ENCODE results near the gene SERPINB2.
"Not testable (repeated sequence)": the region's sequence is repeated elsewhere in the genome, so short reads cannot be mapped to it uniquely, and the experiment has no call there.

Gene SERPINB2

DNA sequence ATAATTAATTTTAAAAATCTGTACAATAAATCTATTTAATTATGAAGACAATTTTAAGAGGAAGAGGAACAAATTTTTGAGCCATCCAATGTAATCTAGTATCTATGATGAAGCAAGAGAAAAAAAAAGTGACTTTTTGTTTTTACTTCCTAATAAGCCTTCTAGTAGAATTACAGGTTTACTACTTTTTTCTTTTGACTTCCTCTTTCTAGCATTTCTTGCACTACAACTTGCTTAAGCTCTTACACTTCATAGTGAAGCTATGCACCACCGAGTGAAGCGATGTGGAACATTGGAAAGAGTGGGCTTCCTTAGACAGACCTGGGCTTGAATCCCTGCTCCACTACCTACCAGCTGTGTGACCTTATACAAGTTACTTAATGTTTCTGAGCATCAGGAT, 2.1 kb downstream of the SERPINB2 start:
- no peak for DNase-seq

DNA sequence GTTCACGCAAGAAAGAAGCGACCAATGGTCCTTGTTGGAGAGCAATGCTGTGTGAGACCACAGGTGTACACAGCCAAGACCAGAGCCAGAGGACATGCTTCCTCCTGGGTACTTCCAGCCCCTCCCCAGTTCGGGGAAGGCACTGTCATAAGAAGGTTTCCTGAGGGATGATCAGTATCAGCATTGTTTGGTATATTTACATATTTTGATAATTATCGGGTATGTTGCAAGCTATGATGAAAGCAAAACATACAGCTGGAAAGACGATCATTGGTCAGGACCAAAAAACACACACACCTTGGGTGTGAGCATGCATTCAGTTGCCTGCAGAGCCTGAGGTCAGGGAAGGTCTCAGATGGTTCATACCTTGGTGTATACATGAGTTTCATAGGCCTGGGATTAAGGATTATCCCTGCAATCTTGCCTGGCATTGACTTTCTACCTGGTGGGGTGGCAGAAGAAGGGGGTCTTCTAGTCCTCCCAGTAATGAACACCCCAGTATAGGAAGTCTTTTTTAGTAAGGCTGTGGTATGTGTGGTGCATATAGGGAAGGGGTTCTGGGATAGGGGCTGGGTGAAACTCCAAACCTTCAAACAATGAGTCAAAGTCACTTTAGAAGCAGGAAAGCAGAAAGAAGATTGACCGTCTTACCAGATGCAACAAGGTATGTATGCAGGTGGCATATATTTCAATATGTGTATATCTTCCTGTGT, 2.9 kb downstream of the SERPINB2 start:
- no peak for DNase-seq

DNA sequence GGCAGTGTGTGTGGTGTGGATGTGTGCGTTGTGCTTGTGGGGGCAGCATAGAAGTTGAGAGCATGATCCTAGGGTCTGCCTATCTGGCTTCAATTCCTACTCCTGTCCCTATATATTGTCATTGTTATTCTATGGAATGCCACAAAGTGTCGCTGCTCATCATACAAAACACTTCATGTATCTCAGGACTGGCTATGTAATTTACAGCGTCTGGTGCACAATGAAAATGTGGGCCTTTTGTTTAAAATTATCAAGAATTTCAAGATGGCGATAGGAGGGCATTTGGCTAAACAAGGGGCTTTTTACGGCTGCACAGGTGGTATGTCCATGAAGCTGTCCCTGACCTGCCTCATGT, 3.4 kb downstream of the SERPINB2 start:
- DNase-seq, result peak; percentile 35

DNA sequence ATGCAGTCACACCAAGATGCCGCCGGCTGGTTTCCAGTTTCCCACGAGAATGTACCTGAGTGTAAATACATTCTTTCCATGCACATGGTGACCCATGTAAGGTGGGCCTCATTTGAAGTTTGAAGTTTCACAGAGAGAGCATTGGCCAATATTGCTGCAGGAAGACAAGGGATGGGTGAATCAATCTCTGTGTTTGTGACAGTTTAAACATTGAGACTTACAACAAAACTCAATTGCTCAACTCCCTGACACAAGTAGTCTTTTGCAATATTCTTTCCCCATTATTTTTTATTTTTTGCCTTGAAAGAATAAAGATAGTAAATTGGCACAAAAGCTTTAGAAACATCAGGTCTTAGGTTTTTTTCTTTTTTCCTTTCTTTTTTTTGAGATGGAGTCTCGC, 5.1 kb downstream of the SERPINB2 start:
- DNase-seq, result no peak

DNA sequence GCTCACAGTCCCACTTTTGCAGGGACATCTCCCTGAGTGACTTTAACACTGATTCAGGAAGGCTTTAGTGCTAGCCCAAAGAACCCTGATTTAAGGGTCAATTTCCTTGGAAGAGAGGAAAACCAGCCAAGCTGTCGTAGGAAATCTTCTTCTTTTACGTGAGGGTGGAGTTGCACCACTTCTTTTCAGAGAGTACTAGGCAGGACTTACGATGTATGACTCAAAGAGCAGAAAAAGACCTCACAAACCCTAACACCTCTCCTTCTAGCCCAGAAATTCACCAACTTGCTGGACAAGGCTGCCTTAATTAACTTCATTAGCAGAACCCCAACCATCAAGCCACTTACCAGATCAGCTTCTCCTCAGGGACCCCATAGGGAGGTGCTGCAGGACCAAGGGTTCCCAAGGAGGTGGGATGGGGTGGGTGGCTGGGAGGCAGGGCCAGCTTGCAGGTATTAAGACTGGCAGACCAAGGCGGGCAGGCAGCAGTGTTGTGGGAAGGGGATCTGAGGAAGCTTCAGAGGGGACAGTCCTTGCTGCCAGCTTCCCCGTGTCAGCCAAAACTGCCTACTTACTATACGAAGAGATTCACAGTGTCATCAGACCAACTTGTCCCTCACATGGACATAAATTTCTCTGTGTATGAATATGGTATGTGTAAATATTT, 6.7 kb downstream of the SERPINB2 start:
- DNase-seq, result no peak

DNA sequence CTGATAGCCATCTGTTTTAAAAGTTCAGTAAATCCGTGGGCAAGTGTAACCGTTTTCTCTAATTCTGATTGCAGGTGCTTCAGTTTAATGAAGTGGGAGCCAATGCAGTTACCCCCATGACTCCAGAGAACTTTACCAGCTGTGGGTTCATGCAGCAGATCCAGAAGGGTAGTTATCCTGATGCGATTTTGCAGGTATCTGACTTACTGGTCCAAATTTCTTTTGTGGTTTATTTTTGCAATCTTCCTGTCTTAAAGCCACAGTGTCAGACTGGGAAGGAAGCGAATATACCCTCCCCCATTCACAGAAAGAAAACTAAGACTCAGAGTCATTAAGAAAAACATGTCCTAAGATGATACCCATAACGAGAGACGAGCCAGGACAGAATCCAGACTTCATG, 7.7 kb downstream of the SERPINB2 start:
- DNase-seq, result no peak

DNA sequence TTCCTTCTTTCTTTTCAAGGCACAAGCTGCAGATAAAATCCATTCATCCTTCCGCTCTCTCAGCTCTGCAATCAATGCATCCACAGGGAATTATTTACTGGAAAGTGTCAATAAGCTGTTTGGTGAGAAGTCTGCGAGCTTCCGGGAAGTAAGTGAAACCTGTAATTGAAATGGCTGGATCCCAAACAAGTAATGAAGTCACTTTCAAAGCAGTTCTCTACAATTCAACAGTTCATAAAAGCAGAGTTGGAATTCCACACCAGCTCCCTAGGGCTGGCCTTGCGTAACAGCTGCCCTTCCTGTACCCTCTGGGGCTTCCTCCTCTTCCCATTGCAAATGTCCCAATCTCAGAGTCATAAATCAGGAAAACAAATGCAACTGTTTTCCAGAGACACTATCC, 9.6 kb downstream of the SERPINB2 start:
- DNase-seq, result no peak

DNA sequence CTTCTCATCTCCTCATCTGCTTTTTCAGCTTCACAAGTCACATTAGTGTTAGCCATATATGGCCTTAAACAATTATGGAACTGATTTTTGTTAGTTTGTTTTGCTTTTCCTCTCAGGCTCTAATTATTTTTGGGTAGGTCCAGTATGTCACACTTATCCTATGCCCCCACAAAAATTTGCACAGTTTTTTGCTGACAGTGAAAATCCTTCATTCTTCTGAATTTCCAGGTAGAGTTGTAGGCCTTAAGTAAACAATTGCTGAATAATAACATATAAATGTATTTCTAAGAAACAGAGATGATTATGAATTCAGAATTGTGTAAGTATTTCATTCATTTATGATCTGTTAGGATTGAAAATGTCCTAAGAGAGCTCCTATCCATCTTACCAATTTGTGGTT, 11.7 kb downstream of the SERPINB2 start:
- DNase-seq, result no peak

DNA sequence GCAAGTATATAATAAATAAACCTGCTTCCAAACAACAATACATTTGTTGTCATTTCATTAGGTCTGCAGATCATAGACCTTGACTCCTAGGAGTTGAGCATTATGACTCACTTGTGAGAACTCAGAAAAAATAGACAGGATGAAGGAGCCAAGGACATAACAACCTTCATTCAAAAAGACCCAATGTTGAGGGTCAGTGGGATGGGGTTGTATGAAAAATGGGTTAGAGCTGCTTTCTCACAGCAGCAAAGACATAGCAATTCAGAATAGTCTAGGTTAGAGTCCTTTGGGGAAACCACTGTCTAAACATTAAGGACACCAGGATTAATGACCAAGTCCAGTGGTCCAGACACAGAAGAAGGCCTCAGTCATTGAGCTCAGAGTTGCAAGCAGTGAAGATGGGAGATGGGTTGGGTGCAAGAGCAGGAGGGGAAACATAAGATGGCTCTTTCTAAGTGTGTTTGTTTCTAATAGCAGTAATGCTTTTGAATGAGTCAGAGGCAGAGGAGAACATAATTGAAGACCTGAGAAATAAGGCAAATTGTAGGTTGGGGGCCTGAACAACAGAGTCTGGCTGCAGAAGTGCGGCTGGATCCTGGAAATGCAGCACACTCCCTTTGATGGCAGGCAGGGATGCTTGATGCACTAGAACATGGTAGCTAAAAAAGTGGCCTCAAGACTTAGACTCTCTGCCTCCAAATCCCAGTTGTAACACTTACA, 16.5 kb downstream of the SERPINB2 start:
- no peak for DNase-seq

DNA sequence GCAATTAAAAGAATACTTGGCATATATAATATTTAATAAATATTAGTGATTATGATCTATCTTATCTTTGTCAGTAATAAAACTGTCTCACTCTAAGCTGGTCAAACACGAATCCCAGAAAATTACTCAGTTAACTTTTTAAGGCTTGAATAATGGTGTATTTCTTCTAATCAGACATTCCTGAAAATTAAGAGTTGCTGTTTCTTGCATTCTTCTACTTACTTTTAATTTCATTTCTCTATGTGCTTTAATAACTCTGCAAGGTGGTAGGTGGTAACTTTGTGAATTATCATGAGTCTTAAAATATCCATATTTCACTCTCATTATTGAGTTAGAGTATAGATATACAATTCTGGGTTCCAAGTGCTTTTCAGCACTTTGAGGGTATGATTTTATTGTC, 17.2 kb downstream of the SERPINB2 start:
- DNase-seq, result no peak

DNA sequence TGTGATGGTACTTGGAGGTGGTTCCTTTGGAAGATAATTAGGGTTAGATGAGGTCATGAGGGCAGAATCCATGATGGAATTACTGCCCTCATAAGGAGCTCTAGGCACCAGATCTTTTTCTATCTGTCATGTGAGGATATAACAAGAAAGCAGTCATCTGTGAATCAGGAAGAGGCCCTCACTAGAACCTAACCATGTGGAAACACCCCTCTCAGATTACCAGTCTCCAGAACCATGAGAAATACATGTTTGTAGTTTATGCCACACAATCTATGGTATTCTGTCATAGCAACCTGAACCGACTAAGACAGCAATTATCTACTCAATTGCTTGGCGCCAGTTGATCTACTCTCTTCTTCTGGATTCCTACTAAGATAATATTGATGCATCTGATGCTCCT, 17.9 kb downstream of the SERPINB2 start:
- DNase-seq, result no peak

DNA sequence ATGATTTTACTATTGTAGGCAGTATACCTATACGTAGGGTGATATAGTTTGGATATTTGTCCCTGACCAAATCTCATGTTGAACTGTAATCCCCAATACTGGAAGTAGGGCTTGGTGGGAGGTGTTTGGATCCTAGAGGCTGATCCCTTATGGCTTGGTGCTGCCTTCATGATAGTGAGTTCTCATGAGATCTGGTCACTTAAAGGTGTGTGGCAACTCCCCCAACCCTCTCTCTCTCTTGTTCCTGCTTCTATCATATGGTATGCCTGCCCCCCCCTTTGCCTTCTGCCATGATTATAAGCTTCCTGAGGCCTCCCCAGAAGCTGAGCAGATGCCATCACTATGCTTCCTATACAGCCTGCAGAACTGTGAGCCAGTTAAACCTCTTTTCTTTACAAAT, 18.6 kb downstream of the SERPINB2 start:
- DNase-seq, result no peak

DNA sequence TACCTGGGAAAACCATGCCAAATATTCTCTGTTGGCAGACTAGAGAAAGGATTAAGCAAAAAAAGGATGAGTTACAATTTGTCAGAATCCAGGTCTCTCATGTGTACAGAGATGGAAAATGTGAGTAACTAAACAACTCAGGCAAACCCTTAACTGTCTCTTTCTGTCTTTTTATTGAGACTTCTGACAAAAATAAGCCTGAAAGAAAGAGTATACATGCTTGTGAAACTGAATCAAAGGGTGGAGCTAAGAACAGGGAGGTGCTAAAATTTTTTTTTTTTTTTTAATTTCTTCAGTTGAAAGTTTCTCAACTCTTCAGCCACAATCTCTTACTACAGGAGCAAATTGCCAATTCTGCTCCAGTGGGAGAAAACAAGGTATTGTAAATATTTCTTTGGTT, 20.2 kb downstream of the SERPINB2 start, which contains the start of gene SERPINB10:
Gene SERPINB10 (plus strand): TSS at position 295 of the 400 bp plus-strand sequence. CDS start 7,553 bp downstream, outside the sequence.
- DNase-seq, result no peak

DNA sequence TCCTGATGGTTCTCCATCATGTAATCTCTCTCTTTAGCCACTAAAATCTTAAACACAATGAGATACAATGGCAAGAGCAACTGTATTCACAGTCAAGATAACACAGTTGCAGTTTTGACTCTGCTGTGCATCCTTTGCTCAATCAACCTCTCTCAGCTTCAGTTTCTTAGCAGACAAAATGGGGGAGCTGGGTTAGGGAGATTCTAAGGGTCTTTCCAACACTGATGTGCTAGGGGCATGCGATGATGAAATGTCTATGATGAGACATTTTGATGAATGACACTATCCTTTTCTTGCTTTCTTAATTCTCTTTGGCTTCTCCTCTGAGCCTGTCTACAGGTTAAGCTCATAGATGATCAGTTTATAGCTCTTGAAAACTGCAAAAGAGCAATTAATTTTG, 21.4 kb downstream of the SERPINB2 start:
- DNase-seq, result no peak

DNA sequence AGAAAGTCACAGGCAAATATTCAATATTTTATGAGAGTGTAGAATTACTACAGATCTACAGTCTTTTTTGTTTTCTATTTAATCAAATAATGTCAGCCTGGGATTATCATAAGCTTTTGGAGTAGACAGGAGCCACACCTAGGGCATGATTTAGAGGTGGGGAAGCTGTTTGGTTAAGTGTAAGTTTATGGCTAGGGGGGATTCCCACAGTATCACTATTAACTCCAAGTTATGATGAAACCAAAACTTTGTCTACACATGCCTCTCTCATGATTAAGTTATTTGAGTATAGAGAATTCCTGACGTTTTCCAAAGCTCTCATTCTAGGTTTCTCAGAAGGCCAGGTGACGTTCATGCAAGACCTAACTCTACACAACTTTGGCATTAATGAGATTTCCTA, 22.4 kb downstream of the SERPINB2 start:
- DNase-seq, result no peak

DNA sequence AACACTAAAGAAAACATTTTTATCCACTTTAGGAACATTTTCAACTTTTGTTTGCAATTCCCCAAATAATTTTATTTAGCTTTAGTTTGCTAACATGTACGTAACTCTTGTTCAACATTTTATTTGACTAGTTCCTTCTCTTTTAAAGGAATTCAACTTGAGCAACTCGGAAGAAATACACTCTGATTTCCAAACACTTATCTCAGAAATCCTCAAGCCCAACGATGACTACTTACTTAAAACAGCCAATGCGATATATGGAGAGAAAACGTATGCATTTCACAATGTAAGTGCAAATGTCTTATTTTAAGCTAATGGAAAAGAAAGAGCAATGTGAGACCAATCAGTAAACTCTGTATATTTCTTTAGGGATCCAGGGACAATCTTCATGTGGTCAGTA, 30.3 kb downstream of the SERPINB2 start:
- no peak for DNase-seq

DNA sequence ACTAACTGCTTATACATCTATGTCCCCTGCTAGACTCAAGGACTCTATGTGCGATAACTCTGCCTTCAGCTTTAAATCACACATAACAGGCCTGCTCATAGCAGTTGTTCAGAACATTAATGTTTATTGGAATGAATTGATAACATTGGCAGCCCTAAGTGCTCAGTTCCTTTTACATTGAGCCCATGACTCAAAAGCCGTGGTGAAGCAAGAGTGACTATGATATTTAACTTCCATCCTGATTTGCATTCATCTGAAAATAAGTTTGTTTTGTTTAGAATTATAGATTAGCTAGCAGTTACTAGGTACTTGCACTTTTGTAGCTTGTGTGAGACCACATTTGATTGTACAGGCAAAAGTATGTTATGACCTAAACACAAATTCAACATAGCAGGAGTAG, 34.5 kb downstream of the SERPINB2 start:
- no peak for DNase-seq

DNA sequence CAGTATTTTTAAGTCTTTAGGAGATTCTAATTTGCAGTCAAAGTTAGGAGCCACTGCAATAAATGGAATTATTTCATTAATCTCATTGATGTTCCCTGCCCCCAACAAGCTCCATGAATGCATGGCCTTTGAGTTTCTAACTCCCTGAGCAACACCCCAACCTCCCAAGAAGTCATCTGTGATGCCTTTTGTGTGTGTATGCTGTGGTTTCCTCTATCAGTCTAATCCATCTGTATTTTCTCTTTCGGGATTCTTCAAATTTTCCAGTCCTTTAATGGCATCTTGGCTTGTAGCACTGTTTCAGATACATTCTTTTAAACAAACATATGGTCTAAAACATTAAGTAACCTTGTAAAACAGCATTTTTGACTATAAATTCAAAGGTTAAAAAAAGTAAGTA, 37.0 kb downstream of the SERPINB2 start:
- no peak for DNase-seq

DNA sequence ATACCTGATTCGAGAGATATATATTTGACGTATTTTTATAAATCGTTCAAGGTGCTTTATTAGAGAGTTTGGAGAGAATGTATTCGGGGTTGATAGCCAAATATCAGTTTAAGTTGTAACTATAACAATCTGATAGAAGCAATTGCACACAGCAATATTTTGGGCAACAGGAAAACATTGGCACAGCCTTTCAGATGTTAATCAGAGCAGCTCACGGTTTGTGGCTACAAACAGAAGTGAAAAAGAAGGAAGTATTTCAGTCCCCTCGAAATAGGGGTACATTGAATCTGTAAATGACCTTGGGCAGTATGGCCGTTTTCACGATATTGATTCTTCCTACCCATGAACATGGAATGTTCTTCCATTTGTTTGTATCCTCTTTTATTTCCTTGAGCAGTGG, 40.8 kb downstream of the SERPINB2 start:
- no peak for DNase-seq

DNA sequence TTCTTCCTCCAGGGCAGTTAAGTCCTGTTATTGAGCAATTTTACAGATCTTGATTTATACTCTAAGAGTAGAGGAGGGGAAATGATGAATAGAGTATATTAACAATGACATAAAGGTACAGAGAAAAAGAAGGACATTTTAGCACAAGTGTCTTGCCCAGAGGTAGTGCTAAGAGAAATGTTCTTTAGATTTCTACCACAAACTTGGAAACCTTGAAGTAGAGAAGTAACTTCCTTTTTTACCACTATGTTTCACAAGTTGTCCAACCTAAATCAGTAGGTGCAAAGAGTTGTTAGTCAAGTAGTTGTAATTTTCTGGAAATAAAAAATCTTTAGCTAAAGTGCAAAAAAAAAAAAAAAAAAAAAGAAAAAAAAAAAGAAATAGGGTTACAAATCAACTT, 41.9 kb downstream of the SERPINB2 start:
- DNase-seq, result not testable (repeated sequence)

DNA sequence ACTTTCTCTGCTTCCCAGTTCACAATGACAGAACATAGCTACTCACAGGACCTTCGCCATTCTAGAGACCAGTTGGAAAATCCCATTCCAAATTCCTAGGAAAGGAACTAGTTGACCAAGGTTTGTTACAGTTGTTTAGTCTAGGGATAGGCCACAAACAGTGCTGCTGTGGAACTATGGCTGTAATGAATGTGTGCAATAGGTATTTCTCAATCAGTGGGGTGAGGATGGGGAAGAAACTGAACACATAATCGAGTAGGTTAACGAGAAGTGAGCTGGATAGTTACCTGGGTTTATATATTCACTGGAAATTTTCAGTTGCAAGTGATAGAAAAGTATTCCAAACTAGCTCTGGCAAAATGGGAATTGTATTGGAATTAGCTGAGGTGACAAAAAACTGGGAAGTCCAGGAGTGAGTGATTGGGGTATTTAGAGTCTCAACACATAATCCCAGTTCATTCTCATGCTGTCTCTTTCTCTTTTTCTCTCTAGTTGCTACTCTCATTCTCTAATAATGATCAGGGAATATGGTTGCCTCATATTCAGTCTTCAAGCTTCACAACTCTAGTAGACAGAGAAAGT, 43.4 kb downstream of the SERPINB2 start:
- DNase-seq, result no peak

DNA sequence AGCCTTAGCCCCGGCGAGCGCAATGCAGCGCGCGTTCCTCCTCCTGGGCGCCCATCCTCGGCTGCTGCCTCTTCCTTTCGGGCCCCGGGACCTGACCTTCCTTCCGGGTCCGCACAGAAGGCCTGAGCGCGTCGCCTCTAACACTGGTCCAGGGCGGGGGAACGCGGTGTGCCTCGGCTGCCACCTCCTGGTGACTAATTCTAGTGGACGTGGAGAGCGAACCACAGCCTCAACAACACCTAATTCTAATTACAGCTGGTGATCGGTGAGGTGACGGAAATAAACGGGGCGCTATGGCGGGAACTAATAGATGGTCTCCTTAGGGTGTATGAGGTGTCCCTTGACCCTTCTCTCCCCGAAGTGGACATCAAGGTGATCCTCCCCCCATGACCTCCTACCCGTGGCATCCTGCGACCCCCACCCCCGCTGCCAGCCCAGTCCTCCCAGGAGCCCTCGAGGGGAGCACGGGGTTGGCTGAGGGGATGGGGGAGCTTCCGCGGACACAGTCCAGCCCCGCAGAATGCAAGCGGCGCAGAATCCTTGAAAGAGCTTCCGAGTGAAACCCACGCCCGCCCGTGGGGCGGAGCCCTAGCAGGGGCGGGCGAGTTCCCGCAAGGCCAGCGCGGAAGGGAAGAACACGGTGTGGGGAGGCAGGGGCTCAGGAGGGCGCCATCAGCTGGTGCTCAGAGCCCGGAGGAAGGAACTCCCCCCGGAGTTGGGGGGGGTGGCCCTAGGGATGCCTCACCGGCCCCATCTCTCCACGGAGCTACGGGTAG, 48.8 kb downstream of the SERPINB2 start:
- peak; percentile 5 for DNase-seq

DNA sequence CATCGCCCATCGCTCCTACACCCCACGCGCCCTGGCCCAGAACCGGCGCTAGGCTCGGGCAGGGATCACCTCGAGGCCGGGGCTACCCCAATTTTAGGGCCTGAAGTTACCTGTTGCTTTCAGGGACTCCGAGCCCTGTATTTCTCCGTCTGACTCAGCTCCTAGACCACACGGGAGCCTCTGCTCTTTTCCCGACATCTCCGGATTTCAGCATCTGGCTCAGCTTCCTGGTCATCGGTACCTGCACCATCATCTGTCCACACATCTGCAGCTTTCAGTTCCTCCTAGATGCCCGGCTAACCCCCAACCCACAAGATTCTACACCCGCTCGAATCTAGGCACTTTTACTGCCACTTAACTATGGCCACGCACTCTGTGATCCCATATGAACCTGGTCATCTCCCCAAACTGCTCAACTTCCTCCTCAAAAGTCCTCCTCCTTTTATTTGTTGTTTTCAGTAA, 49.5 kb downstream of the SERPINB2 start:
- DNase-seq, result no peak
